ENCODE data around the gene GBP2. TPM values are rescaled to one million over a fixed set of nuclear protein-coding genes. Genes with fewer than 3 reads are reported as not detected.
"Not testable (repeated sequence)": the region's sequence is repeated elsewhere in the genome, so short reads cannot be mapped to it uniquely, and the experiment has no call there.

GBP2 gene
- total RNA-seq, 4 donors from 2014 or later = 103 to 169 (median 147) TPM

DNA sequence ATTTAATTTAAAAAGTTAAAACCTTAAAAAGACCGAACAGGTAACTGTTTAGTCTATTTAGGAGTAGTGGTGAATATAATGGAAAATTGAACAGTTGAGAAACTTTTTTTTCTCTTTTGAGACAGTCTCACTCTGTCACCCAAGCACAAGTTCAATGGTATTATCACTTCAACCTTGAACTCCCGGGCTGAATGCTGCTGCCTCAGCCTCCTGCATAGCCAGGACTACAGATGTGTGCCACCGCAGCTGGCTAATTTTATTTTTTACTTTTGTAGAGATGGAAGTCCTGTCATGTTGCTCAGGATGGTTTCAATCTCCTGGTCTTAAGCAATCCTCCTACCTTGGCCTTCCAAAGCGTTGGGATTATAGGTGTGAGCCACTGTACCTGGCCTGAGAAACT, 16.2 kb upstream of the GBP2 start:
- H3K36me3 ChIP-seq = no peaks in the 10 kb centered on the region
- 87% methylated on average over 4 of the region's 4 CpGs for WGBS
- no peaks in the 10 kb centered on the region for H3K4me1 ChIP-seq
- no peaks in the 10 kb centered on the region for H3K9me3 ChIP-seq
- intact Hi-C loops (cut with DNase I) = no loop called here
- no peak overlapping the region for H3K4me3 ChIP-seq
- TF ChIP-seq EP300 (IDR thresholded peaks at IDR 0.05) = no peak
- TF ChIP-seq, protein P1, sequence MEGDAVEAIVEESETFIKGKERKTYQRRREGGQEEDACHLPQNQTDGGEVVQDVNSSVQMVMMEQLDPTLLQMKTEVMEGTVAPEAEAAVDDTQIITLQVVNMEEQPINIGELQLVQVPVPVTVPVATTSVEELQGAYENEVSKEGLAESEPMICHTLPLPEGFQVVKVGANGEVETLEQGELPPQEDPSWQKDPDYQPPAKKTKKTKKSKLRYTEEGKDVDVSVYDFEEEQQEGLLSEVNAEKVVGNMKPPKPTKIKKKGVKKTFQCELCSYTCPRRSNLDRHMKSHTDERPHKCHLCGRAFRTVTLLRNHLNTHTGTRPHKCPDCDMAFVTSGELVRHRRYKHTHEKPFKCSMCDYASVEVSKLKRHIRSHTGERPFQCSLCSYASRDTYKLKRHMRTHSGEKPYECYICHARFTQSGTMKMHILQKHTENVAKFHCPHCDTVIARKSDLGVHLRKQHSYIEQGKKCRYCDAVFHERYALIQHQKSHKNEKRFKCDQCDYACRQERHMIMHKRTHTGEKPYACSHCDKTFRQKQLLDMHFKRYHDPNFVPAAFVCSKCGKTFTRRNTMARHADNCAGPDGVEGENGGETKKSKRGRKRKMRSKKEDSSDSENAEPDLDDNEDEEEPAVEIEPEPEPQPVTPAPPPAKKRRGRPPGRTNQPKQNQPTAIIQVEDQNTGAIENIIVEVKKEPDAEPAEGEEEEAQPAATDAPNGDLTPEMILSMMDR (IDR thresholded peaks at IDR 0.05) = no peak
- TF ChIP-seq POLR2AphosphoS5 (IDR thresholded peaks at IDR 0.05) = no peak
- no peak for TF ChIP-seq POLR2A (IDR thresholded peaks at IDR 0.05; ENCODE audit: low read depth)
- no peak for DNase-seq (ENCODE audit: extremely low spot score)
- no peak overlapping the region for H3K27ac ChIP-seq (replicated peaks in 1 of 4)
- H3K27me3 ChIP-seq = no peaks in the 10 kb centered on the region

DNA sequence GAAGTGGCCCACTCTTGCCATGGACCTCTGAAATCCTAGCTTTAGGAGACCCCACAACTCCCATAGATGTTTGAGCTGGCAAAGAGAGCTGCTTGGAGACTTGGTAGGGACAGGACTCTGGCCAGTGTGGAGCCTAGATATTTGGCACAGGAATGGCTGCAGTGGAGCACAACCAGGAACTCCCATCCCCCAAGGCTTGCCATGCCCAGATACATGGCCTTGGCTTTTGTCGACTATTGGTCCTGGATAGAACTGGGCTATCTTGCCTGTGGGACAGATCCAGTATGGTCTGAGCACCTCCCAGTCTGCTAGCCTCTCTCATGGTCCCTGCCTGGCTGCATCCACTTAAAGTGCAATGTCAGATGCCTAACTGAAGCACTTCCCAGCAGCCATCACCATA, 7.8 kb upstream of the GBP2 start:
- TF ChIP-seq EP300 (IDR thresholded peaks at IDR 0.05) = no peak
- TF ChIP-seq, protein P1 (IDR thresholded peaks at IDR 0.05) = no peak
- TF ChIP-seq POLR2A (IDR thresholded peaks at IDR 0.05; ENCODE audit: low read depth) = no peak
- no peak for TF ChIP-seq POLR2AphosphoS5 (IDR thresholded peaks at IDR 0.05)
- H3K4me3 ChIP-seq = no peak overlapping the region
- WGBS = 100% methylated on average over 1 of the region's 1 CpG
- no peaks in the 10 kb centered on the region for H3K27me3 ChIP-seq
- H3K36me3 ChIP-seq = no peaks in the 10 kb centered on the region
- intact Hi-C loops (cut with DNase I) = loop anchor here (10.0 kb wide), 1 partner anchor 131 kb away; no protein-coding TSS in a partner anchor
- DNase-seq (ENCODE audit: extremely low spot score) = no peak
- H3K4me1 ChIP-seq = peaks cover 5 to 20% (median 16%) of the 10 kb centered on the region in 4 donors
- no peaks in the 10 kb centered on the region for H3K9me3 ChIP-seq
- no peak overlapping the region for H3K27ac ChIP-seq (replicated peaks in 1 of 4)

DNA sequence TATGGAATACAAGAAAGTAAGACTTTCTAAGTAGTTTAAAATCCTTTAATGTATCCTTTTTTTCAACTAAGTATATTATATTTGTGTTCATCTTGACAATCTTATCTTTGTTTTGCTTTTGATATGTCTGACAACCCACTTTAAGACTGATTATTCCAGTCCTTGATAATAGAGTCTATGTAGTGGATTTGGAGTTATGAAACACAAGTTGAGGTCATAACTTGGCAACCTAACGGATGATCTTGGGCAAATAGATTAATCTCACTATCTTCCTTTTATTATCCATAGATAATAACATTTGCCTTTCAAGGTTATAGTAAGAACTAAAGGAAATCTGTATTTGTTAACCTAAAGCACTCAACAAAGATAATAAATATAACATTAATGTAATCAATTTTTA, 4.8 kb upstream of the GBP2 start:
- WGBS = 65% methylated on average over 1 of the region's 1 CpG
- H3K27me3 ChIP-seq = no peaks in the 10 kb centered on the region
- TF ChIP-seq POLR2AphosphoS5 (IDR thresholded peaks at IDR 0.05) (no peak), EP300 (IDR thresholded peaks at IDR 0.05) (no peak), POLR2A (IDR thresholded peaks at IDR 0.05; ENCODE audit: low read depth) (no peak)
- TF ChIP-seq, protein P1 (IDR thresholded peaks at IDR 0.05) = no peak

DNA sequence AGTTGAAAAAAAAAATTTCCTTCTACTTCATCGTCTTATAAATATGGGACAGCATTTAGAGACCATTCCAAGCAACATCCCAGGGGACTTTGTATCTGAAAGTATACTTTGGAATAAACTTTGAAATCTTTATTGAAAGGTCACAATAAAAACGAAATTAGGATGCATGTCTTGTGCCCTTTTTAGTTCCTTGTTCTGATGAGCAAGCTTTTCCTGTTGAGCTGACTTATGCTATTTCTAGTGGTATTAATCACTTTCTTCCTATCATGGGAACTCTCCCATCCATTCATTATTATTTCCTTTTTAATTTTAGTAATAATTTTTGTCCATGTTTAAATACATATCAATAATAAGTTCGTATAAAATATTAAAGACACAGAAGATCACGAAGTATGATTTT, 4.0 kb upstream of the GBP2 start:
- no peaks in the 10 kb centered on the region for H3K27me3 ChIP-seq
- no peak for TF ChIP-seq POLR2A (IDR thresholded peaks at IDR 0.05; ENCODE audit: low read depth)
- TF ChIP-seq EP300 (IDR thresholded peaks at IDR 0.05) = no peak
- TF ChIP-seq, protein P1 (IDR thresholded peaks at IDR 0.05) = no peak
- no peak for TF ChIP-seq POLR2AphosphoS5 (IDR thresholded peaks at IDR 0.05)
- H3K4me3 ChIP-seq = peak overlapping the region in 2 of 4 donors; percentile 41 to 44

More for the DNA sequence above, 4.8 kb upstream of the GBP2 start:
- DNase-seq (ENCODE audit: extremely low spot score) = no peak
- Histone ChIP-seq H3K36me3 (no peaks in the 10 kb centered on the region), H3K9me3 (no peaks in the 10 kb centered on the region), H3K4me1 (peaks cover 10 to 43% (median 35%) of the 10 kb centered on the region in 4 donors), H3K4me3 (no peak overlapping the region), H3K27ac (replicated peaks in 1 of 4) (no peak overlapping the region)
- intact Hi-C loops (cut with DNase I) = loop anchor here (10.0 kb wide), 1 partner anchor 134 kb away; no protein-coding TSS in a partner anchor

DNA sequence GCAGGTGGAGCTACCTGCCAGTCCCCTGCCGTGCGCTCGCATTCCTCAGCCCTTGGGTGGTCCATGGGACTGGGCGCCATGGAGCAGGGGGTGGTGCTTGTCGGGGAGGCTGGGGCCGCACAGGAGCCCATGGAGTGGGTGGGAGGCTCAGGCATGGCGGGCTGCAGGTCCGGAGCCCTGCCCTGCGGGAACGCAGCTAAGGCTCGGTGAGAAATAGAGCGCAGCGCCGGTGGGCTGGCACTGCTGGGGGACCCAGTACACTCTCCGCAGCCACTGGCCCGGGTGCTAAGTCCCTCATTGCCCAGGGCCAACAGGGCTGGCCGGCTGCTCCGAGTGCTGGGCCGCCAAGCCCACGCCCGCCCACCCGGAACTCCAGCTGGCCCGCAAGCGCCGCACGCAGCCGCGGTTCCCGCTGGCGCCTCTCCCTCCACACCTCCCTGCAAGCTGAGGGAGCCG, 2.1 kb upstream of the GBP2 start:
- intact Hi-C loops (cut with DNase I); H3K9me3 ChIP-seq; H3K36me3 ChIP-seq; DNase-seq (ENCODE audit: extremely low spot score); H3K27me3 ChIP-seq: not testable (repeated sequence)
- Histone ChIP-seq H3K4me3 (peak overlapping the region in 3 of 4 donors; percentile 41 to 53 (median 44)), H3K4me1 (peaks cover 11 to 58% (median 53%) of the 10 kb centered on the region in 4 donors), H3K27ac (replicated peaks in 1 of 4) (peak overlapping the region; percentile 82 to 90 (median 86))
- WGBS = 94% methylated on average over 23 of the region's 31 CpGs

More for the DNA sequence above, 4.0 kb upstream of the GBP2 start:
- intact Hi-C loops (cut with DNase I) = loop anchor here (10.0 kb wide), 1 partner anchor 135 kb away; no protein-coding TSS in a partner anchor
- no peak for DNase-seq (ENCODE audit: extremely low spot score)
- 49% methylated on average over 4 of the region's 4 CpGs for WGBS
- Histone ChIP-seq H3K9me3 (no peaks in the 10 kb centered on the region), H3K4me1 (peaks cover 10 to 43% (median 37%) of the 10 kb centered on the region in 4 donors), H3K36me3 (no peaks in the 10 kb centered on the region), H3K27ac (replicated peaks in 1 of 4) (peak overlapping the region; percentile 82 to 90 (median 86))

DNA sequence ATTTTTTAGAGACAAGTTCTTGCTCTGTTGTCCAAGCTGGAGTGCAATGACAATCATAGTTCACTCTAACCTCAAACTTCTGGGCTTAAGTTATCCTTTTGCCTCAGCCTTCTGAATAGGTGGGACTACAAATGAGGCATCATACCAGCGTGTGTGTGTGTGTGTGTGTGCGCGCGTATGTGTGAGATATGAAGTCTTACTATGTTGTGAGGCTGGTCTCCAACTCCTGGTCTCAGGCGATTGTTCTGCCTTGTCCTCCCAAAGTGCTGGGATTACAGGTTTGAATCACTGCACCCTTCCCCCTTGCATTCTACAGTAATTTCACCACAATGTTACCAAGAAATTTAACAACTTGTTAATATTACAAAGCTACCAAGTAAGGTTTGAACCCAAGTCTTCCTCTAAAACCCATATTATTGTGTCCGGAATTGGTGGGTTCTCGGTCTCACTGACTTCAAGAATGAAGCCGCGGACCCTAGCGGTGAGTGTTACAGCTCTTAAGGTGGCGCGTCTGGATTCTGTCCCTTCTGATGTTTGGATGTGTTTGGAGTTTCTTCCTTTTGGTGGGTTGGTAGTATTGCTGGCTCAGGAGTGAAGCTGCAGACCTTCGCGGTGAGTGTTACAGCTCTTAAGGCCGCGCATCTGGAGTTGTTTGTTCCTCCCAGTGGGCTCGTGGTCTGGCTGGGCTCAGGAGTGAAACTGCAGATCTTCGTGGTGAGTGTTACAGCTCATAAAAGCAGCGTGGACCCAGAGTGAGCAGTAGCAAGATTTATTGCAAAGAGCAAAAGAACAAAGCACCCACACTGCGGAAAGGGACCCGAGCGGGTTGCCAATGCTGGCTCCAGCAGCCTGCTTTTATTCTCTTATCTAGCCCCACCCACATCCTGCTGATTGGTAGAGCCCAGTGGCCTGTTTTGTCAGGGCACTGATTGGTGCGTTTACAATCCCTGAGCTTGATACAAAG, 970 bp upstream of the GBP2 start:
- peak overlapping the region in 1 of 4 donors; percentile 75 for H3K4me3 ChIP-seq

More for the DNA sequence above, 970 bp upstream of the GBP2 start:
- intact Hi-C loops (cut with DNase I); DNase-seq (ENCODE audit: extremely low spot score); H3K36me3 ChIP-seq; H3K27me3 ChIP-seq; H3K9me3 ChIP-seq: not testable (repeated sequence)
- 69% methylated on average over 22 of the region's 23 CpGs for WGBS
- Histone ChIP-seq H3K4me1 (peaks cover 17 to 65% (median 64%) of the 10 kb centered on the region in 4 donors), H3K27ac (replicated peaks in 1 of 4) (peak overlapping the region; percentile 82 to 90 (median 86))

Data from esophagus muscularis mucosa (tissue), 4 donors.